ENCODE results near the gene BTBD10.

- TF ChIP-seq POLR2AphosphoS5 (IDR thresholded peaks at IDR 0.05) (no peak), POLR2A (IDR thresholded peaks at IDR 0.05) (no peak), EP300 (IDR thresholded peaks at IDR 0.05) (no peak)
- TF ChIP-seq, protein P1, sequence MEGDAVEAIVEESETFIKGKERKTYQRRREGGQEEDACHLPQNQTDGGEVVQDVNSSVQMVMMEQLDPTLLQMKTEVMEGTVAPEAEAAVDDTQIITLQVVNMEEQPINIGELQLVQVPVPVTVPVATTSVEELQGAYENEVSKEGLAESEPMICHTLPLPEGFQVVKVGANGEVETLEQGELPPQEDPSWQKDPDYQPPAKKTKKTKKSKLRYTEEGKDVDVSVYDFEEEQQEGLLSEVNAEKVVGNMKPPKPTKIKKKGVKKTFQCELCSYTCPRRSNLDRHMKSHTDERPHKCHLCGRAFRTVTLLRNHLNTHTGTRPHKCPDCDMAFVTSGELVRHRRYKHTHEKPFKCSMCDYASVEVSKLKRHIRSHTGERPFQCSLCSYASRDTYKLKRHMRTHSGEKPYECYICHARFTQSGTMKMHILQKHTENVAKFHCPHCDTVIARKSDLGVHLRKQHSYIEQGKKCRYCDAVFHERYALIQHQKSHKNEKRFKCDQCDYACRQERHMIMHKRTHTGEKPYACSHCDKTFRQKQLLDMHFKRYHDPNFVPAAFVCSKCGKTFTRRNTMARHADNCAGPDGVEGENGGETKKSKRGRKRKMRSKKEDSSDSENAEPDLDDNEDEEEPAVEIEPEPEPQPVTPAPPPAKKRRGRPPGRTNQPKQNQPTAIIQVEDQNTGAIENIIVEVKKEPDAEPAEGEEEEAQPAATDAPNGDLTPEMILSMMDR (IDR thresholded peaks at IDR 0.05): no peak
These were observed 107.8 kb downstream of the BTBD10 start for GRCh38 chr11:13355191-13355590.

Measured in suprapubic skin (tissue), 4 donors.